HCT116 (cell line): ENCODE data around the gene C3orf52. TPM values are rescaled to one million over a fixed set of nuclear protein-coding genes. Genes with fewer than 3 reads are reported as not detected.

Source experiments
- ATAC-seq: fragments of 200-7000 bp; cut with Tn5 transposase; 2 replicates; pipeline ENCODE4 v1.9.1; 2020; ENCODE audit warnings: mild to moderate bottlenecking, moderate library complexity
- BruUV-seq: library from RNA; stranded (reverse); fragments of 400-500 nt; replicated peaks from 2 replicates; lab custom pipeline; 2021; lab: Mats Ljungman, UMichigan
- CTCF ChIA-PET: fragments of 300-600 bp; sonication (Branson Sonifier 250); formaldehyde crosslinking; loops from one replicate; lab custom pipeline; 2021; ENCODE audit warnings: antibody characterized with exemption; lab: Charles Lee
- POLR2A ChIA-PET: fragments of 300-600, 350-600 bp; sonication (Branson Sonifier 250); formaldehyde crosslinking; loops from one replicate; lab custom pipeline; 2021; ENCODE audit warnings: antibody characterized with exemption; lab: Charles Lee
- RAD21 ChIA-PET, 2 experiments: fragments of 300-600 bp; sonication (Branson Sonifier 250); formaldehyde crosslinking; loops; one replicate each; lab custom pipeline; 2023; ENCODE audit warnings: low total read pairs in 2 of 2; ENCODE audit not compliant: uncharacterized antibody in 2 of 2, unreplicated experiment in 2 of 2, low non-redundant PET in 1 of 2; lab: Charles Lee
- DNase-seq: peaks from one replicate; pipeline ENCODE4 v3.0.0-alpha.2; 2010; ENCODE audit warnings: low read depth, low spot score
- H2AFZ ChIP-seq: fragments of 200-600 bp; shearing (Covaris generic), sonication (generic); 2 replicates; pipeline ENCODE4 v1.6.1; 2017; ENCODE audit warnings: low read depth, mixed run types, mixed read lengths, antibody characterized with exemption, low read length; ENCODE audit not compliant: poor library complexity, severe bottlenecking
- H3K27ac ChIP-seq: 2 replicates; pipeline ENCODE4 v1.5.1; 2012; ENCODE audit warnings: low read depth, low read length
- H3K27me3 ChIP-seq: fragments of 200-600 bp; sonication (generic); 2 replicates; pipeline ENCODE4 v1.6.1; 2016; ENCODE audit warnings: mixed run types, low read length, mixed read lengths; ENCODE audit not compliant: insufficient read depth
- H3K36me3 ChIP-seq, 2 experiments: fragments of 200-500 bp in 1 of 2; fragments of 200-600 bp in 1 of 2; sonication (Bioruptor generic) in 1 of 2; sonication (generic) in 1 of 2; 2 replicates each; pipeline versions ENCODE4 v1.5.1 to v1.6.1; 2014 to 2016; ENCODE audit warnings: low read length in 2 of 2, inconsistent platforms in 1 of 2, mixed read lengths in 1 of 2, mixed run types in 1 of 2; ENCODE audit not compliant: insufficient read depth in 2 of 2, control insufficient read depth in 1 of 2
- H3K4me1 ChIP-seq, 2 experiments: fragments of 200-600 bp in 1 of 2; sonication (generic) in 1 of 2; 2 replicates each; pipeline versions ENCODE4 v1.5.1 to v1.6.1; 2012 to 2017; ENCODE audit warnings: low read length in 2 of 2, inconsistent platforms in 1 of 2, mild to moderate bottlenecking in 1 of 2, mixed read lengths in 1 of 2, mixed run types in 1 of 2, moderate library complexity in 1 of 2; ENCODE audit not compliant: insufficient read depth in 2 of 2, control insufficient read depth in 1 of 2
- H3K4me2 ChIP-seq: fragments of 200-600 bp; sonication (generic); 2 replicates; pipeline ENCODE4 v1.6.1; 2017; ENCODE audit warnings: mixed run types, low read length, mixed read lengths
- H3K4me3 ChIP-seq, 2 experiments: fragments of 200-600 bp in 1 of 2; sonication (generic) in 1 of 2; replicated peaks in 1 of 2; 2 replicates each; pipeline ENCODE4 v1.5.1; 2011 to 2016; ENCODE audit warnings: low read length in 2 of 2, control low read depth in 1 of 2, low read depth in 1 of 2, mild to moderate bottlenecking in 1 of 2, mixed read lengths in 1 of 2, mixed run types in 1 of 2
- H3K79me2 ChIP-seq: fragments of 200-600 bp; sonication (generic); 2 replicates; pipeline ENCODE4 v1.6.1; 2017; ENCODE audit warnings: mild to moderate bottlenecking, mixed run types, low read length, moderate library complexity, mixed read lengths; ENCODE audit not compliant: insufficient read depth
- H3K9ac ChIP-seq: fragments of 200-600 bp; sonication (generic); 2 replicates; pipeline ENCODE4 v1.6.1; 2016; ENCODE audit warnings: low read length, mixed read lengths
- H3K9me2 ChIP-seq: fragments of 200-600 bp; sonication (generic), shearing (Covaris generic); 2 replicates; pipeline ENCODE4 v1.6.1; 2017; ENCODE audit warnings: mixed run types, mild to moderate bottlenecking, moderate library complexity; ENCODE audit not compliant: insufficient read depth
- H3K9me3 ChIP-seq, 2 experiments: fragments of 200-500 bp in 1 of 2; fragments of 200-600 bp in 1 of 2; sonication (Bioruptor generic) in 1 of 2; sonication (generic) in 1 of 2; 2 replicates each; pipeline ENCODE4 v1.6.1; 2014 to 2017; ENCODE audit warnings: low read length in 2 of 2, mixed read lengths in 2 of 2, inconsistent platforms in 1 of 2, low read depth in 1 of 2, mild to moderate bottlenecking in 1 of 2, mixed run types in 1 of 2, moderate library complexity in 1 of 2; ENCODE audit not compliant: control insufficient read depth in 1 of 2, insufficient read depth in 1 of 2
- H4K20me1 ChIP-seq: fragments of 200-600 bp; sonication (generic), shearing (Covaris generic); 2 replicates; pipeline ENCODE4 v1.6.1; 2017; ENCODE audit warnings: mixed run types, mild to moderate bottlenecking, moderate library complexity; ENCODE audit not compliant: insufficient read depth
- ATF3 ChIP-seq: IDR thresholded peaks from 2 replicates; pipeline ENCODE4 v1.6.1; 2012
- CBX3 ChIP-seq: IDR thresholded peaks from 2 replicates; pipeline ENCODE4 v1.6.1; 2012; ENCODE audit warnings: low read depth
- CEBPB ChIP-seq: IDR thresholded peaks from 2 replicates; pipeline ENCODE4 v1.6.1; 2012; ENCODE audit warnings: low read depth
- ELF1 ChIP-seq: IDR thresholded peaks from 2 replicates; pipeline ENCODE4 v1.6.1; 2012; ENCODE audit warnings: low read depth, borderline replicate concordance
- EZH2 ChIP-seq: fragments of 200-600 bp; sonication (generic); IDR thresholded peaks from 2 replicates; pipeline ENCODE4 v1.6.1; 2017; ENCODE audit warnings: antibody characterized with exemption, mixed run types
- EZH2phosphoT487 ChIP-seq: fragments of 200-600 bp; IDR thresholded peaks from 2 replicates; pipeline ENCODE4 v1.6.1; 2018; ENCODE audit warnings: antibody characterized with exemption, borderline replicate concordance
- FOSL1 ChIP-seq: IDR thresholded peaks from 2 replicates; pipeline ENCODE4 v1.6.1; 2012; ENCODE audit warnings: low read depth
- JUND ChIP-seq: IDR thresholded peaks from 2 replicates; pipeline ENCODE4 v1.6.1; 2012
- POLR2A ChIP-seq: IDR thresholded peaks from 2 replicates; pipeline ENCODE4 v1.7.0; 2011; ENCODE audit warnings: borderline replicate concordance; ENCODE audit not compliant: insufficient read depth, insufficient read length; ENCODE audit errors: extremely low read depth
- RAD21 ChIP-seq: IDR thresholded peaks from 2 replicates; pipeline ENCODE4 v1.6.1; 2012; ENCODE audit warnings: low read depth, mild to moderate bottlenecking
- SIN3A ChIP-seq: IDR thresholded peaks from 2 replicates; pipeline ENCODE4 v1.6.1; 2012; ENCODE audit warnings: low read depth
- SP1 ChIP-seq: IDR thresholded peaks from 2 replicates; pipeline ENCODE4 v1.6.1; 2012; ENCODE audit warnings: low read depth
- SRF ChIP-seq: IDR thresholded peaks from 2 replicates; pipeline ENCODE4 v1.6.1; 2012; ENCODE audit warnings: low read depth
- YY1 ChIP-seq: IDR thresholded peaks from 2 replicates; pipeline ENCODE4 v1.6.1; 2011; ENCODE audit warnings: low read length, low read depth, moderate library complexity, mild to moderate bottlenecking; ENCODE audit not compliant: insufficient replicate concordance; ENCODE audit errors: extremely low read depth
- ZFX ChIP-seq: fragments of 450-650 bp; IDR thresholded peaks from 2 replicates; pipeline ENCODE4 v1.6.1; 2017
- intact Hi-C: fragments of 100-400 bp; cut with micrococcal nuclease; formaldehyde crosslinking; loops from 2 replicates; pipeline ENCODE4 v1.10.0; 2022
- total RNA-seq: library from RNA; stranded (reverse); gene quantifications from one replicate; pipeline ENCODE4 v1.2.1, GENCODE V29; 2021; ENCODE audit not compliant: unreplicated experiment
- TF ChIP-seq, protein P1 (sequence below): IDR thresholded peaks from 2 replicates; pipeline ENCODE4 v1.6.1; 2011; ENCODE audit warnings: mild to moderate bottlenecking, low read length, moderate library complexity; ENCODE audit not compliant: insufficient replicate concordance; ENCODE audit errors: extremely low read depth
- TF ChIP-seq, protein P2 (sequence below): IDR thresholded peaks from 2 replicates; pipeline ENCODE4 v1.6.1; 2012; ENCODE audit warnings: low read depth

Gene C3orf52
- total RNA-seq, 1 experiment from 2014 or later = 14.3 TPM

DNA sequence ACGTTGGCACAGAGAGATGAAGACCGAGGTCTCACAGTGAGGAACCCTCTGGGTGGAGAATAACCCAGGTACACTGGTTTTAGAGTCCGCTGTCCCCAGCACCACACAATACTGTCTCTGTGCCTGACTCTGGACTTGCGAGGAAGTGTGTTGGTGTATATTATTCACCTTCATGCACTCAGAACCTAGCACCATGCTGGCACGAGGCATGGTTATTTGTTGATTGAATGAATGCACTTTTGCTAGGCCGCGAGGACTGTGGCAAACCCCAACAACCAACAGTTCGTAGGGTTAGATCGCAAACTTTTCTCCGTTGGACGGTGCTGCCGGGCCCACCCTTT is 484 bp upstream of the C3orf52 start:
- TF ChIP-seq POLR2A (no peak), ELF1 (no peak), ATF3 (no peak), SP1 (no peak), RAD21 (no peak), FOSL1 (no peak), EZH2 (no peak), CEBPB (no peak), ZFX (no peak), CBX3 (no peak), EZH2phosphoT487 (no peak), SRF (no peak), YY1 (no peak), JUND (no peak), SIN3A (no peak)
- TF ChIP-seq, protein P1, sequence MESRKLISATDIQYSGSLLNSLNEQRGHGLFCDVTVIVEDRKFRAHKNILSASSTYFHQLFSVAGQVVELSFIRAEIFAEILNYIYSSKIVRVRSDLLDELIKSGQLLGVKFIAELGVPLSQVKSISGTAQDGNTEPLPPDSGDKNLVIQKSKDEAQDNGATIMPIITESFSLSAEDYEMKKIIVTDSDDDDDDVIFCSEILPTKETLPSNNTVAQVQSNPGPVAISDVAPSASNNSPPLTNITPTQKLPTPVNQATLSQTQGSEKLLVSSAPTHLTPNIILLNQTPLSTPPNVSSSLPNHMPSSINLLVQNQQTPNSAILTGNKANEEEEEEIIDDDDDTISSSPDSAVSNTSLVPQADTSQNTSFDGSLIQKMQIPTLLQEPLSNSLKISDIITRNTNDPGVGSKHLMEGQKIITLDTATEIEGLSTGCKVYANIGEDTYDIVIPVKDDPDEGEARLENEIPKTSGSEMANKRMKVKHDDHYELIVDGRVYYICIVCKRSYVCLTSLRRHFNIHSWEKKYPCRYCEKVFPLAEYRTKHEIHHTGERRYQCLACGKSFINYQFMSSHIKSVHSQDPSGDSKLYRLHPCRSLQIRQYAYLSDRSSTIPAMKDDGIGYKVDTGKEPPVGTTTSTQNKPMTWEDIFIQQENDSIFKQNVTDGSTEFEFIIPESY = no peak
- TF ChIP-seq, protein P2, sequence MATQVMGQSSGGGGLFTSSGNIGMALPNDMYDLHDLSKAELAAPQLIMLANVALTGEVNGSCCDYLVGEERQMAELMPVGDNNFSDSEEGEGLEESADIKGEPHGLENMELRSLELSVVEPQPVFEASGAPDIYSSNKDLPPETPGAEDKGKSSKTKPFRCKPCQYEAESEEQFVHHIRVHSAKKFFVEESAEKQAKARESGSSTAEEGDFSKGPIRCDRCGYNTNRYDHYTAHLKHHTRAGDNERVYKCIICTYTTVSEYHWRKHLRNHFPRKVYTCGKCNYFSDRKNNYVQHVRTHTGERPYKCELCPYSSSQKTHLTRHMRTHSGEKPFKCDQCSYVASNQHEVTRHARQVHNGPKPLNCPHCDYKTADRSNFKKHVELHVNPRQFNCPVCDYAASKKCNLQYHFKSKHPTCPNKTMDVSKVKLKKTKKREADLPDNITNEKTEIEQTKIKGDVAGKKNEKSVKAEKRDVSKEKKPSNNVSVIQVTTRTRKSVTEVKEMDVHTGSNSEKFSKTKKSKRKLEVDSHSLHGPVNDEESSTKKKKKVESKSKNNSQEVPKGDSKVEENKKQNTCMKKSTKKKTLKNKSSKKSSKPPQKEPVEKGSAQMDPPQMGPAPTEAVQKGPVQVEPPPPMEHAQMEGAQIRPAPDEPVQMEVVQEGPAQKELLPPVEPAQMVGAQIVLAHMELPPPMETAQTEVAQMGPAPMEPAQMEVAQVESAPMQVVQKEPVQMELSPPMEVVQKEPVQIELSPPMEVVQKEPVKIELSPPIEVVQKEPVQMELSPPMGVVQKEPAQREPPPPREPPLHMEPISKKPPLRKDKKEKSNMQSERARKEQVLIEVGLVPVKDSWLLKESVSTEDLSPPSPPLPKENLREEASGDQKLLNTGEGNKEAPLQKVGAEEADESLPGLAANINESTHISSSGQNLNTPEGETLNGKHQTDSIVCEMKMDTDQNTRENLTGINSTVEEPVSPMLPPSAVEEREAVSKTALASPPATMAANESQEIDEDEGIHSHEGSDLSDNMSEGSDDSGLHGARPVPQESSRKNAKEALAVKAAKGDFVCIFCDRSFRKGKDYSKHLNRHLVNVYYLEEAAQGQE = no peak
- Histone ChIP-seq H3K36me3 (peaks cover 0 to 5% of the 10 kb centered on the region in 2 experiments; a peak in 1 of 4 replicates), H3K27me3 (no peaks in the 10 kb centered on the region), H3K27ac (peak overlapping the region; percentile 66; the same call in 1 of the 2 replicates), H3K4me3 (peak overlapping the region; percentile 55 to 73), H3K9me2 (no peaks in the 10 kb centered on the region), H4K20me1 (no peaks in the 10 kb centered on the region), H3K9ac (peak overlapping the region; percentile 74), H3K4me1 (peaks cover 23 to 35% of the 10 kb centered on the region in 2 experiments), H3K4me2 (peak overlapping the region; percentile 88), H2AFZ (peak overlapping the region; percentile 85), H3K9me3 (no peaks in the 10 kb centered on the region), H3K79me2 (peaks cover 39% of the 10 kb centered on the region)
- POLR2A ChIA-PET = no interaction called here
- ATAC-seq (peak; percentile 19), DNase-seq (no peak)
- CTCF ChIA-PET = interaction anchor here (1.6 kb wide), 1 partner anchor 26 kb away, joined by 4 read pairs; no protein-coding TSS in a partner anchor
- RAD21 ChIA-PET = no interaction called here
- intact Hi-C loops = no loop called here
- BruUV-seq = TSS peak; percentile 78
